ENCODE results near the gene SIRT2. TPM values are rescaled to one million over a fixed set of nuclear protein-coding genes. Genes with fewer than 3 reads are reported as not detected.

The SIRT2 gene
- total RNA-seq, 4 donors from 2014 or later = 39.8 to 71.5 (median 52.7) TPM

- peak overlapping the region; percentile 100 for H3K27ac ChIP-seq
- peak overlapping the region; percentile 80 to 91 (median 83) for H3K4me3 ChIP-seq
- no peak for DNase-seq
- peaks cover 25 to 48% (median 29%) of the 10 kb centered on the region in 3 donors for H3K4me1 ChIP-seq
- TF ChIP-seq CTCF (IDR thresholded peaks at IDR 0.05) (no peak), POLR2A (IDR thresholded peaks at IDR 0.05) (peak in 2 of 4 donors; percentile 59 to 65)
- peaks cover 0 to 5% (median 3%) of the 10 kb centered on the region in 3 donors for H3K36me3 ChIP-seq
- no peaks in the 10 kb centered on the region for H3K9me3 ChIP-seq
- no peaks in the 10 kb centered on the region for H3K27me3 ChIP-seq
- intact Hi-C loops (cut with DNase I) = no loop called here
- 1 to 4% methylated on average over 12 to 20 of the region's 52 CpGs for WGBS, 2 donors
Measured at GRCh38 chr19:38852231-38853044, 47.0 kb downstream of the SIRT2 start.

GRCh38 chr19:38851622-38852230 lies 47.7 kb downstream of the SIRT2 start:
- Histone ChIP-seq H3K9me3 (no peaks in the 10 kb centered on the region), H3K4me3 (peak overlapping the region; percentile 80 to 91 (median 83)), H3K36me3 (peaks cover 4 to 12% (median 10%) of the 10 kb centered on the region in 3 donors), H3K27me3 (no peaks in the 10 kb centered on the region), H3K4me1 (peaks cover 31 to 48% (median 32%) of the 10 kb centered on the region in 3 donors), H3K27ac (peak overlapping the region; percentile 100)
- TF ChIP-seq CTCF (IDR thresholded peaks at IDR 0.05) = no peak
- TF ChIP-seq POLR2A (IDR thresholded peaks at IDR 0.05) = peak in 3 of 4 donors; percentile 73 to 93 (median 74)
- DNase-seq = peak; percentile 72
- intact Hi-C loops (cut with DNase I) = no loop called here
- WGBS, 2 donors = 0% methylated on average over 14 to 18 of the region's 67 CpGs

GRCh38 chr19:38850976-38851621 lies 48.3 kb downstream of the SIRT2 start:
- TF ChIP-seq CTCF (IDR thresholded peaks at IDR 0.05) (no peak), POLR2A (IDR thresholded peaks at IDR 0.05) (no peak)
- peak overlapping the region; percentile 80 to 91 (median 83) for H3K4me3 ChIP-seq
- intact Hi-C loops (cut with DNase I) = no loop called here
- H3K27me3 ChIP-seq = no peaks in the 10 kb centered on the region
- WGBS, 2 donors = 0 to 1% methylated on average over 23 to 27 of the region's 40 CpGs
- H3K27ac ChIP-seq = peak overlapping the region; percentile 100
- H3K9me3 ChIP-seq = no peaks in the 10 kb centered on the region
- peaks cover 32 to 53% (median 34%) of the 10 kb centered on the region in 3 donors for H3K4me1 ChIP-seq
- H3K36me3 ChIP-seq = peaks cover 11 to 18% (median 16%) of the 10 kb centered on the region in 3 donors
- no peak for DNase-seq

- Histone ChIP-seq H3K4me1 (peaks cover 32 to 59% (median 40%) of the 10 kb centered on the region in 3 donors), H3K27me3 (no peaks in the 10 kb centered on the region), H3K27ac (peak overlapping the region; percentile 100), H3K9me3 (no peaks in the 10 kb centered on the region), H3K36me3 (peaks cover 17 to 24% (median 22%) of the 10 kb centered on the region in 3 donors), H3K4me3 (peak overlapping the region; percentile 80 to 91 (median 83))
- DNase-seq = no peak
- 0% methylated on average over 8 to 19 of the region's 26 CpGs for WGBS, 2 donors
- peak in 3 of 4 donors; percentile 82 to 98 (median 95) for TF ChIP-seq POLR2A (IDR thresholded peaks at IDR 0.05)
- TF ChIP-seq CTCF (IDR thresholded peaks at IDR 0.05) = peak in 4 of 6 experiments; percentile 25 to 50 (median 42)
- intact Hi-C loops (cut with DNase I) = no loop called here
Measured at GRCh38 chr19:38850436-38850975, 48.9 kb downstream of the SIRT2 start.
